B cell (primary cell): Measurements from ENCODE around the gene RAB41.

Experiments
- CTCF ChIP-seq: fragments of 200-600 bp; IDR thresholded peaks from one replicate; pipeline ENCODE4 v1.8.0; 2022; ENCODE audit warnings: antibody characterized with exemption, mild to moderate bottlenecking
- EZH2 ChIP-seq: IDR thresholded peaks from 2 replicates; pipeline ENCODE4 v1.6.1; 2012; ENCODE audit warnings: borderline replicate concordance, low read depth, mild to moderate bottlenecking, moderate library complexity, low read length; ENCODE audit not compliant: insufficient read depth, poor library complexity, severe bottlenecking

GRCh38 chrX:70289793-70290770 lies 8.1 kb downstream of the RAB41 start, which contains the start of the genes KIF4A and PDZD11:
- no peak for TF ChIP-seq CTCF
- no peak for TF ChIP-seq EZH2
